Measurements from ENCODE around the gene PHYHD1.
A peak's percentile ranks its signal among the peaks of the same experiment; 100 is the strongest.

Gene PHYHD1

DNA sequence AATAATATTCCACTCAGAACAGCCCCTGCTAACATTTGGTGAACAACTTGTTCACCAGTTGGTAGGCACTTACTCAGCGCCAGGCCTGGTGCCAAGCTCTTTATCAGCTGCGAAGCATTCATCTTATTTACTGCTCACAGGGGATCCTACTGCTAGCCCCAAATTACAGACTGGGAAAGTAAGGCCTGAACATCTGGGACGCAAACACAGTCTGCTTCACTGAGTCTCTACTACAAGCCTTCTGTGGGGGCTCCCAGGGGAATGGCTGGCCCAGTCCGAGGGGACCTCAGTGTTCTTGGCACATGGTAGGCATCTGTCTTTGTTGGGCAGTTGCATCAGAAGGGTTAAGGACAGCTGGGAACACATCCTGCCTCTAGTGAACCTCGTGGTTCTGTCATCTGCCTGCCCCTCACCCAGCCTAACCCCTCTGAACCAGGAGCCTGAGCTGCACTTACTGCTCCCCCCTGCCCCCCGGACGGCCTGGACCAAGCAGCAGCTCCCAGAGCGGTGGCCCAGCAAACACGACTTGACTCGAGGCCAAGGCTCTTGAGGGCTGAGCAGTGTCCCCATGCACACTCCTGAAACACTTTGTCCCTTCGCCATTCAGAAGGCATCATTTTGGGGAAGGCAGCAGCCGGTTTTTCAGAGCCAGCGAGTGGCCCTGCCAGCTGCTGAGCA lies at the start of gene PHYHD1:
Gene PHYHD1 (plus strand): TSS at position 602 of the 678 bp plus-strand sequence. CDS start 1,342 bp downstream, outside the sequence.
- H3K4me3 ChIP-seq (ENCODE audit: low read depth, low read length): no peak within 1 kb of the TSS
- no peak for DNase-seq
- in situ Hi-C loops (cut with HindIII; ENCODE audit: low pct_ligation_motif_present, low sequenced_read_pairs): no loop called here
- peaks cover 15% of the 10 kb centered on the region for H3K36me3 ChIP-seq (replicated peaks)
- H3K27me3 ChIP-seq (replicated peaks): no peaks in the 10 kb centered on the region
- TF ChIP-seq, protein P1, sequence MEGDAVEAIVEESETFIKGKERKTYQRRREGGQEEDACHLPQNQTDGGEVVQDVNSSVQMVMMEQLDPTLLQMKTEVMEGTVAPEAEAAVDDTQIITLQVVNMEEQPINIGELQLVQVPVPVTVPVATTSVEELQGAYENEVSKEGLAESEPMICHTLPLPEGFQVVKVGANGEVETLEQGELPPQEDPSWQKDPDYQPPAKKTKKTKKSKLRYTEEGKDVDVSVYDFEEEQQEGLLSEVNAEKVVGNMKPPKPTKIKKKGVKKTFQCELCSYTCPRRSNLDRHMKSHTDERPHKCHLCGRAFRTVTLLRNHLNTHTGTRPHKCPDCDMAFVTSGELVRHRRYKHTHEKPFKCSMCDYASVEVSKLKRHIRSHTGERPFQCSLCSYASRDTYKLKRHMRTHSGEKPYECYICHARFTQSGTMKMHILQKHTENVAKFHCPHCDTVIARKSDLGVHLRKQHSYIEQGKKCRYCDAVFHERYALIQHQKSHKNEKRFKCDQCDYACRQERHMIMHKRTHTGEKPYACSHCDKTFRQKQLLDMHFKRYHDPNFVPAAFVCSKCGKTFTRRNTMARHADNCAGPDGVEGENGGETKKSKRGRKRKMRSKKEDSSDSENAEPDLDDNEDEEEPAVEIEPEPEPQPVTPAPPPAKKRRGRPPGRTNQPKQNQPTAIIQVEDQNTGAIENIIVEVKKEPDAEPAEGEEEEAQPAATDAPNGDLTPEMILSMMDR (IDR thresholded peaks at IDR 0.05; ENCODE audit: low read depth, low read length, missing control alignments): no peak
- H3K27ac ChIP-seq: no peak within 1 kb of the TSS

DNA sequence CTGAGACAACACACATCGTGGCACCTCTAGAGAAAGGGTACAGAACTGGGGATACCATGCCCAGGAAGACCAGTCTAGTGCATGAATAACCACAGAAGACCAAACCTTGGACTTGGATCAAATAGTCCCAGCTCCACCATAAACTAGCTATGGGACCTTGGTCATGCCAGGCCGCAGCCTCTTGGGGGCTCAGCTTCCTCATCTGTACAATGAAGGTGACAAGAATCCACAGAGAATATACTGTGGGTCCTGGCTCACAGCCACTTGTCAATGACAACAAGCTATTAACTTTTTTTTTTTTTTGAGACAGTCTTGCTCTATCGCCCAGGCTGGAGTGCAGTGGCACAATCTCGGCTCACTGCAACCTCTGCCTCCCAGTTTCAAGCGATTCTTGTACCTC lies 42.9 kb upstream of the PHYHD1 start:
- Histone ChIP-seq H3K27me3 (replicated peaks) (no peaks in the 10 kb centered on the region), H3K27ac (no peak overlapping the region), H3K36me3 (replicated peaks) (no peaks in the 10 kb centered on the region), H3K4me3 (ENCODE audit: low read depth, low read length) (no peak overlapping the region)
- TF ChIP-seq, protein P1 (IDR thresholded peaks at IDR 0.05; ENCODE audit: low read depth, low read length, missing control alignments): no peak
- DNase-seq: no peak
- in situ Hi-C loops (cut with HindIII; ENCODE audit: low pct_ligation_motif_present, low sequenced_read_pairs): no loop called here

DNA sequence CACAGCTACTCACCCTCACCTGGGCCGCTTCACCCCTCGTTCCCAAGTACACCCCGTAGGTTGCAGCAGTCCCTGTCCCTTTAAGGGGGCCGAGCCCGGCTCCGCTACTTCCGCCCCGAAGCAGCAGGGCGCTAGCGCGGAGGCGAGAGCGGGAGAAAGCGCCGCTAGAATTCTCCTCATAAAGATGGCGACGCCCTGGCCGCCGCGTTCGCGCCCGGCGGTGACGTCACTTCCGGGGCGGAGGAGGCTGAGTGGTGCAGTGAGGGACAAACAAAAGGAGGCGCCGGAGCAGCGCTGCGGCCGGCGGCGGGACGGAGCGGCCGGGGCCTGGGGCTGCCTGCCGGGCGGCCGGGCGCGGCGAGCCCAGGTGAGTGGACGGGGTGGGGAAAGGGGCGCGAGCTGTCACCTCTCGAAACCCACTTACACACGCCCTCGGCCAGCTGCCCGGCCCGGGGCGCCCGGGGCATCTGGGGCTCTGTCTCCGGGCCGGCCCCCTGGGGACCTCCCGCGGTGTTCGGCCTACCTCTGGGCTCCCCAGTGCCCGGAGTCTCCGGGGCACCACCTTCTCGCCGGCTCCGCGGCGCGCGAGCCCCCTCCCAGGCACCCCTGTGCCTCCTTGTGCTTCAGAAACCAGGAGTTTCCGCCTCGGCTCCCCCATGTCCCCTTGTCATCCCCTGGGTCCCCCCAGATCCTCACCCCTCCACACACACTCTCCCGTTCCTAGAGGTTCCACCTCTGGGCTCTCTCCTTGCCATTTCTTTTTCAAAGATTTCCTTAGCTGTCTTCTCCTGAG lies 38.7 kb upstream of the PHYHD1 start, which contains the start of the genes KYAT1 and LRRC8A:
Gene KYAT1 (minus strand): TSS at position 67 of the 793 bp plus-strand sequence. CDS start 36,545 bp downstream, outside the sequence.
Gene LRRC8A (plus strand): TSS at position 250 of the 793 bp plus-strand sequence. CDS start 25,032 bp downstream, outside the sequence.
- in situ Hi-C loops (cut with HindIII; ENCODE audit: low pct_ligation_motif_present, low sequenced_read_pairs): no loop called here
- TF ChIP-seq, protein P1 (IDR thresholded peaks at IDR 0.05; ENCODE audit: low read depth, low read length, missing control alignments): no peak
- H3K4me3 ChIP-seq (ENCODE audit: low read depth, low read length): peak within 1 kb of the TSS; percentile 93
- no peaks in the 10 kb centered on the region for H3K27me3 ChIP-seq (replicated peaks)
- H3K36me3 ChIP-seq (replicated peaks): peaks cover 15% of the 10 kb centered on the region
- peak within 1 kb of the TSS; percentile 69 for H3K27ac ChIP-seq
- DNase-seq: peak; percentile 93

DNA sequence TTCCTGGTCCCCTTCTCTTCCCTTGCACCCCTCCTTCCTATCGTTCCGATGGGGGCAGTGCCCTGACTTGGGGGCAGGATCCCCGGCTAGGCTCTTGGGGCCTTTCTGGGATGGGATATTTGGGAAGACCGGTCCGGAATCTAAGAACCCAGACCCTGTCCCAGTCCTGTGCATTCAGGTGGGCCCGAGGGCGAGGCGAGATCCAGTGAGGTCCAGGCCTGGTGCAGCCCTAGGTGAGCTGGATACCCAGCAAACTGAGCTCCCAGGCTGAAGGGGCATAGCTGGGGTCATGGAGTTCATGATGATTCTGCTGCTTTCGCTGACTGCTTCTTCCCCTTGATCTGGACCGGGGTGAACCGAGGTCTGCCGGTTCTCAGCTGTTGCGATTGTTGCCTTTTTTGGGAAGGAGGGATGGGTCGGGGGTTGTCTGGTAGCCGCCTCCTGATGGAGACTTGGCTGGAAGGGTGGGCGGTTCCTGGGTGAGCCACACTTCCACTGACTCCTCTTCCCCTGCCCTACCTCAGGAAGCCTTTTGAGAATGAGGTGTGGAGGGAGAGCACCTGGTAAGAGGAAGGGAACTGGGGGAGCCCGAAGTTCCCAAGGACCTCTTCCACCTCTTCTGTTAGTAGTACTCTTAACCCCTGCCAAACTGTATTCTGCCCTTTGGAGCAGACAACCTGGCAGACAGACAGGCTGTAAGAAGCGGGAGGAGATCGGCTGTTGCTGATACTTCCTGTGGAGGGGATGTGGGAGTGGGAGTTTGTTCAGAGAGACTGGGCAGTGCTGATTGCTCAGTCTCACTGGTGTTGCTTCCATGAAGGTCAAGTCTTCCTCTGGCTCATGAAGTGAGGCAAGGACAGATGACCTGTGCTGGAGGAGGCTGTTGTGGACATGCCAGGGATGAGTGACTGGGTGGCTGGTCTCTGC lies 37.8 kb upstream of the PHYHD1 start:
- Histone ChIP-seq H3K4me3 (ENCODE audit: low read depth, low read length) (peak overlapping the region; percentile 93), H3K27ac (peak overlapping the region; percentile 69), H3K27me3 (replicated peaks) (no peaks in the 10 kb centered on the region), H3K36me3 (replicated peaks) (peaks cover 15% of the 10 kb centered on the region)
- in situ Hi-C loops (cut with HindIII; ENCODE audit: low pct_ligation_motif_present, low sequenced_read_pairs): no loop called here
- TF ChIP-seq, protein P1 (IDR thresholded peaks at IDR 0.05; ENCODE audit: low read depth, low read length, missing control alignments): no peak
- DNase-seq: no peak

DNA sequence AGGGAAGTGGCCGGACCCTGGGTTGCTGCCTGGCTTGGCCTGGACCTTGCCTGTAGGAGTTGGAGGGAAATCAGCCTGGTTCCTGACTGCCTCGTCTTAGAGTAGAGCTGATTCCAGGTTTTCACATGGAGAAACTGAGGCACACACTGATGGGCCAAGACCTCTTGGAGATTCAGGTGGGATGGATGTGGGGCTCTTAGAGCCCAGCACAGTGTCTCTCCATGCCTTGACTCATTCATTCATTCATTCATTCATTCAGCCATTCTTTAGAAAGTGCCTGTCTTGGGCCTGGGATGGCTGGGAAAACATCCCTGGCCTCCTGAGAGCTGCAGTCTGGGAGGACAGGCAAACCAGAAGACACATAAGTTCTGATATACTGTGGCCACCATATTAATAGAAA lies 36.6 kb upstream of the PHYHD1 start:
- TF ChIP-seq, protein P1 (IDR thresholded peaks at IDR 0.05; ENCODE audit: low read depth, low read length, missing control alignments): no peak
- DNase-seq: no peak
- Histone ChIP-seq H3K27me3 (replicated peaks) (no peaks in the 10 kb centered on the region), H3K36me3 (replicated peaks) (peaks cover 21% of the 10 kb centered on the region), H3K27ac (no peak overlapping the region), H3K4me3 (ENCODE audit: low read depth, low read length) (no peak overlapping the region)
- in situ Hi-C loops (cut with HindIII; ENCODE audit: low pct_ligation_motif_present, low sequenced_read_pairs): no loop called here

All from brain microvascular endothelial cell (primary cell).